WI38 (cell line): Measurements from ENCODE around the gene RAB38.

ENCODE experiments used
- H3K4me3 ChIP-seq: 2 replicates; pipeline ENCODE4 v1.5.1; 2011; ENCODE audit warnings: low read depth, mild to moderate bottlenecking, control low read depth, low read length
- TF ChIP-seq, protein P1 (sequence below): IDR thresholded peaks from 2 replicates; pipeline ENCODE4 v1.5.1; 2012; ENCODE audit warnings: low read depth, mild to moderate bottlenecking, control low read depth, low read length

RAB38 gene

DNA sequence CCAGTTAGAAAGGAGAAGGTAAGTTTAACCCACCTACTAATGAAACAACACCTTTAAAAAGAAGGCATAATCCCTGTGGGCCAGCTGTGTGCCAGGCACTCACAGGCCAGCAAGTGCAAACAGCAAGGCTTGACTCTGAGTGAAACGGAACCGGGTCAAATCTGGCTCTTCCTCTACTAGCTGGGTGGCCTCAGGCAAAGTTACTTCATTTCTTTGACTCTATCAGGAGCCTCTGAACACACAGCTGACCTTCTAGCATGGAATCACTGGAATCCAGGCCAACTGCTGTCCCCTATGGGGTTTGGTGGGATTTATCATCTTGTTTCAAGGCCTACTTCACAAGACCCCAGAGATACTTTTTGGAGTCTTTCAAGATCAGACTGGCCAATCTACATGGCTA lies 3.3 kb downstream of the RAB38 start:
- H3K4me3 ChIP-seq, result no peak overlapping the region
- TF ChIP-seq, protein P1, sequence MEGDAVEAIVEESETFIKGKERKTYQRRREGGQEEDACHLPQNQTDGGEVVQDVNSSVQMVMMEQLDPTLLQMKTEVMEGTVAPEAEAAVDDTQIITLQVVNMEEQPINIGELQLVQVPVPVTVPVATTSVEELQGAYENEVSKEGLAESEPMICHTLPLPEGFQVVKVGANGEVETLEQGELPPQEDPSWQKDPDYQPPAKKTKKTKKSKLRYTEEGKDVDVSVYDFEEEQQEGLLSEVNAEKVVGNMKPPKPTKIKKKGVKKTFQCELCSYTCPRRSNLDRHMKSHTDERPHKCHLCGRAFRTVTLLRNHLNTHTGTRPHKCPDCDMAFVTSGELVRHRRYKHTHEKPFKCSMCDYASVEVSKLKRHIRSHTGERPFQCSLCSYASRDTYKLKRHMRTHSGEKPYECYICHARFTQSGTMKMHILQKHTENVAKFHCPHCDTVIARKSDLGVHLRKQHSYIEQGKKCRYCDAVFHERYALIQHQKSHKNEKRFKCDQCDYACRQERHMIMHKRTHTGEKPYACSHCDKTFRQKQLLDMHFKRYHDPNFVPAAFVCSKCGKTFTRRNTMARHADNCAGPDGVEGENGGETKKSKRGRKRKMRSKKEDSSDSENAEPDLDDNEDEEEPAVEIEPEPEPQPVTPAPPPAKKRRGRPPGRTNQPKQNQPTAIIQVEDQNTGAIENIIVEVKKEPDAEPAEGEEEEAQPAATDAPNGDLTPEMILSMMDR, result no peak

DNA sequence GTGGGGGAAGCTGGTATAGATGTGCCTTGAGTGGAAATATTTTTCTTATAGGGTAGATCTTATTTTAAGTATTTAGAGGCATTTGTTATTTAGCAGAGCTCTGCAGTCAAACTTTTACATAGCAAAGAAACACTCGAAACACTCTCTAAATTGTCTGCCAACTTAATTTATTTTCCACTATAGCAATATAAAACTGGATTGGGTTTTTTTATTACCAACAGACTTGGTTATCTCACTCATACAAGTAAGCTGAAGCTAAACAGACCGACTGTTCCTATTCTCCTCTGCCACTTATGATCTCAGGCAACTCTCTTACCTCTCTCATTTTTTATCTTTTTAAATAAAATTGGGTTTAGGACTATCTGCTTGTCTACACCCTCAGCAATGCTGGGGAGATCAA lies 4.6 kb downstream of the RAB38 start:
- no peak overlapping the region for H3K4me3 ChIP-seq
- TF ChIP-seq, protein P1, result no peak

DNA sequence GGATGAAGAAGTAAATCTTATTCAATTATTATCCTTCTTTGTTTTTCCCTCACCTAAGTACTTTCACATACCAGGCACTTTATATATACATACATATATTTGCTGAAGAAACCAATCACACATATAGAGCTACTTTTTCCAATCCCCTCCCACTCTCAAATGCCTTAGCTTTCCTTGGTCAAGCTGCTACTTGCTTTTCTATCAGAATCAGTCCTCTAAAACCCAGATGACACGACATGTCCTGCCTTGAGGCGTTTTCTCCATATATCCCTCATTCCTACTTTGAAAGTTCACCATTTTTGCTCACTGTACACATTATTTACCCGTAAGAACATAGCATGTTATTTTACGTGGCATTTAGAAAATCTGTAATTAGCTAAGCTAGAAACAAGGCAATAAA lies 5.4 kb downstream of the RAB38 start:
- TF ChIP-seq, protein P1, result no peak

DNA sequence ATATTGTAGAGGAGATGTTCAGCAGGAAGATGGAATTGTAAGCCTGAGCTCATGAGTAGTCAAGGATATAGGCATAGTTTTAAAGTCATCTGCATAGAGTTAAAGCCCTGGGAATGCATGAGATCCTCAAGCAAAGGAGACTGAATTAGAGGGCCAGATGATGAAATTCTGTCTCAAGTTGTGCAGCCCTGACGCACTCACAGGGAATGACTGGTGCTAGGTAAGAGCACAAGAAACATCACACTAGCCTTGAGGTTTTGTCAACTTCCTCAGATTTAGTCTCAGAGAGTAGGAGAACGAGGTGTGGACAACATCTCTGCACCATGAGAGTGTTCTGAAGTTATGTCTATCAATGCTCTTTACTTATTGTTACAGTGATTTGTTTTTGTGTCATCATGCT lies 5.8 kb downstream of the RAB38 start:
- TF ChIP-seq, protein P1, result no peak
- H3K4me3 ChIP-seq, result no peak overlapping the region

More for the DNA sequence above, 5.4 kb downstream of the RAB38 start:
- H3K4me3 ChIP-seq, result no peak overlapping the region

DNA sequence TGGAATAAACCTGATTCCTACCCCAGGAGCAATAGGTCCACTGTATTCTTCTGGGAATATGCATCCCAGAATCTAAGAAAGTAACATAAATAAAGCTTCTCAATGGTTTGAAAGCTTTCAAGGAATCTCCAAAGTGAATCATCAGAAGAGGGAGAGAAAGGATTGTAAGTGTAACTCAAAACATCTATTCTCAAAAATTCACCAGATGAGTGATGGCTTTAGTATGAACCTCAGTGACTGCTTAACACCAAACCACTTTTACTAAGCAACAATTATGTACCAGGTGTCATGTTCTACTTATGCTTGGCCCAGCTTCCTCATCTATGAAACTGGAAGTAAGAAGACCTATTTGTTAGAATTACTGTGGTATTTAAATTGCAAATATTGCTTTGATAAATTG lies 7.4 kb downstream of the RAB38 start:
- no peak overlapping the region for H3K4me3 ChIP-seq
- TF ChIP-seq, protein P1, result no peak

DNA sequence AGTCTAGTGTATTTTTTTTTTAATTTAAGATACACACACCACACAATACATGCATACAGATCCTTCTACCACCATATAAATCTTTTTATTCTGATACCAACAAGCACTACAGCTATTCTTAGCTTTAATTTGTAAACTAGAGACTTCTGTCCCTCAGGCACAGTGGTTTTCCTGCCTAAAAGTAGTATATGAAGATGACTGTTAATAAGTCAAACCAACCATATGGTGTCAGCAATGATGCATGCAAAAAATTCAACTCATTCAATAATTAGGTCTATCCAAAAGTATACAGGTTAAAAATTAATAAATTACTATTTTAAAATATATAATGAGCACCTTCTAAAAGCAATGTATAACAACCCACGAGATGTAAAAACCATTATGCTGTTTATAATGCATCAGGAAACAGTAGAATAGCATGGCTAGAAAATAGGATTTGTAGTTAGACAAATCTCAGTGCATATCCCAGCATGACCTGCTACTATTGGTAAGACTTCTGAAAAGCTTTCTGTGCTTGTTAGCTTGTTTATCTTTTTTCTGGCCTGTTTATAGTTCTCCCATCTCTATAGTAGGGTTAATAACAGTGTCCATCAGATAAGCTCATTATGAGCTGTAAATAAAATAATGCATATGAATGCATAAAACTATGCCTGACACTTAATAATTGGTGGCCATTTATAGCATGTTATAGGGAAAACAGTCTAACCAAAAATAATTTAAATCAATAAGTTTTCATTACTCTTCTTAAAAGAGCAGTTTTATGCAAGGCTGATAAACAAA lies 10.2 kb downstream of the RAB38 start:
- H3K4me3 ChIP-seq, result no peak overlapping the region
- TF ChIP-seq, protein P1, result no peak

DNA sequence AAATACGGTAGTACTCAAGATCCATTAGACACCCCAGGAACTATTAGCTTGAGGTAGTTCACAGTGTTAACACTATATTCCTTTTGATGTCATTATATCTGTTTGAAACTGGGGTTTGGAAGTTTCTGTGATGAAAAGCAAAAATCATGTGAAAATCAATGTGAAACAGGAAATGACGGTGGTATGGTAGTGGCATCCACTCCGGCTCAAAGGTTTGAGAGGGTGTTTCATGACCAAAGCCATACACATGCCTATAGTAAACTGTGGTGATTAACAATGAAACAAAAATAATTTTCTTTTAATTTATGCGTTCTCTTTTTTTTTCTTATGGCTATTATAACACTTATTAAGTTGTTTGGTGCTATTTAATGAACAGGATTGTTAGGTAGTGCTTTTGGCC lies 10.9 kb downstream of the RAB38 start:
- no peak overlapping the region for H3K4me3 ChIP-seq
- TF ChIP-seq, protein P1, result no peak
